GM10248 (cell line): ENCODE results near the gene SSBP3.

Experiments used
- CTCF ChIA-PET: fragments of 300-600 bp; sonication (Branson Sonifier 250); formaldehyde crosslinking; extraction: SDS; loops from one replicate; lab custom pipeline; 2021; ENCODE audit warnings: antibody characterized with exemption; lab: Yijun Ruan, JAX
- POLR2A ChIA-PET: fragments of 350-650 bp; sonication (Branson Sonifier 250); formaldehyde crosslinking; extraction: SDS; loops from one replicate; lab custom pipeline; 2020; ENCODE audit warnings: antibody characterized with exemption; lab: Yijun Ruan, JAX
- DNase-seq: peaks from one replicate; pipeline ENCODE4 v3.0.0; 2012; ENCODE audit errors: extremely low spot score
- CTCF ChIP-seq: IDR thresholded peaks from 2 replicates; pipeline ENCODE4 v1.5.1; 2012; ENCODE audit warnings: mild to moderate bottlenecking, low read depth; ENCODE audit errors: extremely low read depth, missing control alignments, control extremely low read depth

Gene SSBP3

GRCh38 chr1:54301497-54301896 lies 104.7 kb downstream of the SSBP3 start:
- ChIA-PET CTCF (no interaction called here), POLR2A (no interaction called here)
- TF ChIP-seq CTCF = no peak
- DNase-seq = no peak

- CTCF ChIA-PET = interaction anchor here (1.1 to 1.5 kb wide), 4 partner anchors 9 to 26 kb away, joined by 3 to 6 read pairs (median 4); no protein-coding TSS in a partner anchor
- no peak for DNase-seq
- POLR2A ChIA-PET = interaction anchor here (0.6 kb wide), 1 partner anchor 107 kb away, joined by 4 read pairs; no protein-coding TSS in a partner anchor
- TF ChIP-seq CTCF = no peak
These were observed 105.8 kb downstream of the SSBP3 start for GRCh38 chr1:54300401-54300800.

GRCh38 chr1:54299037-54299436 lies 107.2 kb downstream of the SSBP3 start:
- POLR2A ChIA-PET = no interaction called here
- DNase-seq = no peak
- TF ChIP-seq CTCF = no peak
- CTCF ChIA-PET = no interaction called here

GRCh38 chr1:54298284-54299033 lies 107.7 kb downstream of the SSBP3 start:
- no peak for DNase-seq
- ChIA-PET POLR2A (no interaction called here), CTCF (no interaction called here)
- TF ChIP-seq CTCF = no peak

- TF ChIP-seq CTCF = no peak
- DNase-seq = no peak
- POLR2A ChIA-PET = no interaction called here
- CTCF ChIA-PET = no interaction called here
These were observed 108.5 kb downstream of the SSBP3 start for GRCh38 chr1:54297596-54298283.

GRCh38 chr1:54296666-54297065 lies 109.5 kb downstream of the SSBP3 start:
- ChIA-PET POLR2A (no interaction called here), CTCF (no interaction called here)
- DNase-seq = no peak
- TF ChIP-seq CTCF = no peak
